ENCODE results near the gene XXYLT1. TPM values are rescaled to one million over a fixed set of nuclear protein-coding genes. Genes with fewer than 3 reads are reported as not detected.

Gene XXYLT1
- total RNA-seq, 2 experiments from 2014 or later = 3.1 to 3.7 TPM

DNA sequence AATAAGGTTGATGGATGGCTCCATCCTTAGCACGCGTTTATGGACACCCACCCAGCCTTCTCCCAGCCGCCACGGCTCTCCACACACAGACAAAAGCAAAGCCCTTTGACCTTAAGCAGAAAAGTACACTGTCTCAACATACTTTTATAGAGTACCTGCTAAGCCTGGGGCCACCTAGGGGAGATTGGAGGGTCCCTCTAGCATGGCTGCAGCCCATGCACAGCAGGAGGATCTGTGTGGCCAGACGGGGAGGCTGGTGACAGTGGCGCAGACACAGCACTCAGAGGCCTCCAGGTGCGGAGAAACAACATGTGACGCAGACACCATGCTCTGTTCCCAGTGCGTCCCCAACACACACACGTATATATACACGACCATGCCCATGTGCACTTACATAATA lies 174.9 kb downstream of the XXYLT1 start:
- TF ChIP-seq, protein P1, sequence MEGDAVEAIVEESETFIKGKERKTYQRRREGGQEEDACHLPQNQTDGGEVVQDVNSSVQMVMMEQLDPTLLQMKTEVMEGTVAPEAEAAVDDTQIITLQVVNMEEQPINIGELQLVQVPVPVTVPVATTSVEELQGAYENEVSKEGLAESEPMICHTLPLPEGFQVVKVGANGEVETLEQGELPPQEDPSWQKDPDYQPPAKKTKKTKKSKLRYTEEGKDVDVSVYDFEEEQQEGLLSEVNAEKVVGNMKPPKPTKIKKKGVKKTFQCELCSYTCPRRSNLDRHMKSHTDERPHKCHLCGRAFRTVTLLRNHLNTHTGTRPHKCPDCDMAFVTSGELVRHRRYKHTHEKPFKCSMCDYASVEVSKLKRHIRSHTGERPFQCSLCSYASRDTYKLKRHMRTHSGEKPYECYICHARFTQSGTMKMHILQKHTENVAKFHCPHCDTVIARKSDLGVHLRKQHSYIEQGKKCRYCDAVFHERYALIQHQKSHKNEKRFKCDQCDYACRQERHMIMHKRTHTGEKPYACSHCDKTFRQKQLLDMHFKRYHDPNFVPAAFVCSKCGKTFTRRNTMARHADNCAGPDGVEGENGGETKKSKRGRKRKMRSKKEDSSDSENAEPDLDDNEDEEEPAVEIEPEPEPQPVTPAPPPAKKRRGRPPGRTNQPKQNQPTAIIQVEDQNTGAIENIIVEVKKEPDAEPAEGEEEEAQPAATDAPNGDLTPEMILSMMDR (IDR thresholded peaks at IDR 0.05) = no peak
- no peak overlapping the region for H3K4me3 ChIP-seq (ENCODE audit: low read length)
- H3K9me3 ChIP-seq (ENCODE audit: control insufficient read depth in 1 of 2, insufficient read depth in 1 of 2, low read length in 2 of 2) = peaks cover 0 to 12% of the 10 kb centered on the region in 2 experiments
- Mint-ChIP-seq H3K4me3 (no peak overlapping the region), H3K27ac (no peak overlapping the region), H3K4me1 (ENCODE audit: low read depth) (no peaks in the 10 kb centered on the region), H3K9me3 (no peaks in the 10 kb centered on the region), H3K27me3 (no peaks in the 10 kb centered on the region), H3K36me3 (ENCODE audit: low read depth) (no peaks in the 10 kb centered on the region)
- CTCF ChIA-PET = no interaction called here
- H3K27ac ChIP-seq (ENCODE audit: low read depth in 1 of 2, low read length in 2 of 2) = no peak overlapping the region
- intact Hi-C loops (cut with DNase I, micrococcal nuclease) = no loop called here
- no peaks in the 10 kb centered on the region for H3K36me3 ChIP-seq (ENCODE audit: insufficient read depth, low read length)
- DNase-seq (no peak), ATAC-seq (ENCODE audit: poor library complexity) (no peak)
- H3K27me3 ChIP-seq (ENCODE audit: control insufficient read depth in 1 of 2, insufficient read depth in 2 of 2, low read length in 2 of 2) = no peaks in the 10 kb centered on the region
- H3K4me1 ChIP-seq (ENCODE audit: insufficient read depth, low read length) = no peaks in the 10 kb centered on the region
- POLR2A ChIA-PET = no interaction called here

DNA sequence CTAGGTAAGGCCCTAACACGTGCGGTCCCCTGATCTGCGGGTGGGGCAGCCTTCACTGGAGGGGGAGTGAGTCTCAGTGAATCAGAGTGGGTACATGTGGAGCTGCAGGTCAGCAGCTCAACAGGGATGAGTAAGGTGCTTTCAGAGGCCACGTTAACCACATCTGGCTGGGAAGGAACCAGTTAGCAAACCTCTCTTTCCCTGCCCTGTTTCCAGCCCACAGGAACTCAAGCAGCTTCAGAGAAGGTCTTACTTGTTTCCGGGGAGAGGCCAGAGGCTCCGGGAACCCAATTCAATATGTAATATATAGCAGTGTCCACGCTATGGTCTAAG lies 175.3 kb downstream of the XXYLT1 start:
- Mint-ChIP-seq H3K27me3 (no peaks in the 10 kb centered on the region), H3K36me3 (ENCODE audit: low read depth) (no peaks in the 10 kb centered on the region), H3K27ac (no peak overlapping the region), H3K9me3 (no peaks in the 10 kb centered on the region), H3K4me1 (ENCODE audit: low read depth) (no peaks in the 10 kb centered on the region), H3K4me3 (no peak overlapping the region)
- Histone ChIP-seq H3K27ac (ENCODE audit: low read depth in 1 of 2, low read length in 2 of 2) (no peak overlapping the region), H3K4me3 (ENCODE audit: low read length) (no peak overlapping the region), H3K36me3 (ENCODE audit: insufficient read depth, low read length) (no peaks in the 10 kb centered on the region), H3K9me3 (ENCODE audit: control insufficient read depth in 1 of 2, insufficient read depth in 1 of 2, low read length in 2 of 2) (peaks cover 0 to 12% of the 10 kb centered on the region in 2 experiments), H3K27me3 (ENCODE audit: control insufficient read depth in 1 of 2, insufficient read depth in 2 of 2, low read length in 2 of 2) (no peaks in the 10 kb centered on the region), H3K4me1 (ENCODE audit: insufficient read depth, low read length) (no peaks in the 10 kb centered on the region)
- TF ChIP-seq, protein P1 (IDR thresholded peaks at IDR 0.05) = no peak
- CTCF ChIA-PET = no interaction called here
- no peak for ATAC-seq (ENCODE audit: poor library complexity)
- POLR2A ChIA-PET = no interaction called here
- intact Hi-C loops (cut with DNase I, micrococcal nuclease) = no loop called here
- DNase-seq = no peak

DNA sequence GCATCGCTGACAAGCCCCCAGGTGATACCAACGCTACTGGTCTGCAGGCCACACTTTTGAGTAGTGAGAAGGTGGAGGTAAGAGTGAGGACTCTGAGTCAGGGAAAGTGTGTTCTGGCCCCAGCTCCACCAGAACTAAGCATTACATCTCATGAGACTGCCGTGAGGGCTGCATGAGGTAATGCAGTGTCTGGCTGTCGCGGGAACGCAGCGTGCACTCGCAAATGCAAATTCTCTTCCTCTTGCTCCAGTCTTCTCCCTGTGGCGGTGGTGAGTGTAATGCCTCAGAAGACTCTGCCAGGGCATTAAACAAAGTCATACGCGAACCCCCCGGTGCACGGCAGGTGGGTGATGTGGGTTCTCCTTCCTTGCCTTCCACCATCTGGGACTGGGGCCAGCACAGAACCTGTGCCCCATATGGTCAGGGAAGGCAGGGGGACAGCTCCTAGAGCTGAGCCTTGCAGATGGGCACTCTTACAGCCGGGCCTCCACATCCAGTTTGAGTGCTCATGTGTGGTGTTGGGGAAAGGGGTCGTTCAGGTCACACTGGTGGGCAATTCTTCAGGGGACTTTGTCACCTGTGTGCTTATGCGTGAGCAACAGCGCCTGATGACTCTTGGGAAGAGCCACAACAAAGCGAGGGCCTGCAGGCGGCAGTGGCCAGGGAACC lies 175.8 kb downstream of the XXYLT1 start:
- no peak overlapping the region for H3K4me3 ChIP-seq (ENCODE audit: low read length)
- intact Hi-C loops (cut with DNase I, micrococcal nuclease) = no loop called here
- no peaks in the 10 kb centered on the region for H3K4me1 ChIP-seq (ENCODE audit: insufficient read depth, low read length)
- ATAC-seq (ENCODE audit: poor library complexity) (no peak), DNase-seq (peak in 1 of 14 experiments; percentile 35)
- Mint-ChIP-seq H3K4me1 (ENCODE audit: low read depth) (no peaks in the 10 kb centered on the region), H3K27me3 (no peaks in the 10 kb centered on the region), H3K36me3 (ENCODE audit: low read depth) (no peaks in the 10 kb centered on the region), H3K4me3 (no peak overlapping the region), H3K27ac (no peak overlapping the region), H3K9me3 (no peaks in the 10 kb centered on the region)
- no peak overlapping the region for H3K27ac ChIP-seq (ENCODE audit: low read depth in 1 of 2, low read length in 2 of 2)
- ChIA-PET CTCF (no interaction called here), POLR2A (no interaction called here)
- H3K36me3 ChIP-seq (ENCODE audit: insufficient read depth, low read length) = no peaks in the 10 kb centered on the region
- TF ChIP-seq, protein P1 (IDR thresholded peaks at IDR 0.05) = no peak
- peaks cover 0 to 12% of the 10 kb centered on the region in 2 experiments for H3K9me3 ChIP-seq (ENCODE audit: control insufficient read depth in 1 of 2, insufficient read depth in 1 of 2, low read length in 2 of 2)
- no peaks in the 10 kb centered on the region for H3K27me3 ChIP-seq (ENCODE audit: control insufficient read depth in 1 of 2, insufficient read depth in 2 of 2, low read length in 2 of 2)
